ENCODE measurements around the gene SIRPB2. TPM values are rescaled to one million over a fixed set of nuclear protein-coding genes. Genes with fewer than 3 reads are reported as not detected.

SIRPB2 gene
- total and polyA plus RNA-seq, 12 donors = 0.23 to 7.3 (median 1.2) TPM

DNA sequence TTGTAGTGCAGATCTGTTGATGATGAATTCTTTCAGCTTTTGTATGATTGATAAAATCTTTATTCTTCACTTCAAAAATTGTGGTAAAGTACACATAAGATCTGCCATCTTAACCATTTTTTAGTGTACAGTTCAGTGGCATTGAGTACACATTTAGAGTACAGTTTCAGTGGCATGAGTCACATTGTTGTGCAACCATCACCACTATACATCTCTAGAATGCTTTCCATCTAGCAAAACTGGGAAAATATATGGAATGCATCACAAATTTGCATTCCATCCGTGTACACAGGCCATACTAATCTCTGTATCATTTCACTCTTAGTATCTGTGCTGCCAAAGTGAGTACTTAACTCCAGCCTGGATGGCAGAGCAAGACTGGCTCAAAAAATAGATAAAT lies 37.6 kb upstream of the SIRPB2 start:
- no peak overlapping the region for H3K27ac ChIP-seq
- H3K4me1 ChIP-seq = peaks cover 0 to 18% (median 0%) of the 10 kb centered on the region in 9 donors
- DNase-seq (no peak), ATAC-seq (no peak)
- H3K27me3 ChIP-seq = peaks cover 0 to 5% (median 0%) of the 10 kb centered on the region in 7 donors
- peaks cover 0 to 22% (median 0%) of the 10 kb centered on the region in 11 donors for H3K9me3 ChIP-seq
- H3K4me3 ChIP-seq = no peak overlapping the region
- no peaks in the 10 kb centered on the region for H3K36me3 ChIP-seq
- intact Hi-C loops (cut with DNase I) = no loop called here
- WGBS, 2 donors = 21 to 26% methylated on average over 1 of the region's 1 CpG
- no peak for TF ChIP-seq CTCF (IDR thresholded peaks at IDR 0.05)

GRCh38 chr20:1527923-1528322 lies 36.7 kb upstream of the SIRPB2 start:
- Histone ChIP-seq H3K4me3 (no peak overlapping the region), H3K9me3 (peaks cover 0 to 22% (median 0%) of the 10 kb centered on the region in 11 donors), H3K27ac (no peak overlapping the region), H3K27me3 (peaks cover 0 to 5% (median 0%) of the 10 kb centered on the region in 7 donors), H3K36me3 (no peaks in the 10 kb centered on the region), H3K4me1 (peaks cover 0 to 21% (median 0%) of the 10 kb centered on the region in 9 donors)
- ATAC-seq (no peak), DNase-seq (no peak)
- no peak for TF ChIP-seq CTCF (IDR thresholded peaks at IDR 0.05)
- intact Hi-C loops (cut with DNase I) = no loop called here

GRCh38 chr20:1526896-1527295 lies 35.7 kb upstream of the SIRPB2 start:
- H3K4me3 ChIP-seq = no peak overlapping the region
- ATAC-seq = no peak
- DNase-seq = no peak
- H3K27ac ChIP-seq = no peak overlapping the region
- H3K36me3 ChIP-seq = no peaks in the 10 kb centered on the region
- no peak for TF ChIP-seq CTCF (IDR thresholded peaks at IDR 0.05)
- H3K4me1 ChIP-seq = peaks cover 0 to 21% (median 0%) of the 10 kb centered on the region in 9 donors
- intact Hi-C loops (cut with DNase I) = no loop called here
- H3K9me3 ChIP-seq = peaks cover 0 to 22% (median 0%) of the 10 kb centered on the region in 11 donors
- no peaks in the 10 kb centered on the region for H3K27me3 ChIP-seq

- H3K9me3 ChIP-seq = peaks cover 0 to 22% (median 0%) of the 10 kb centered on the region in 11 donors
- 78 to 80% methylated on average over 1 of the region's 1 CpG for WGBS, 2 donors
- H3K4me3 ChIP-seq = no peak overlapping the region
- TF ChIP-seq CTCF (IDR thresholded peaks at IDR 0.05) = no peak
- H3K36me3 ChIP-seq = no peaks in the 10 kb centered on the region
- H3K27me3 ChIP-seq = no peaks in the 10 kb centered on the region
- no peak for ATAC-seq
- intact Hi-C loops (cut with DNase I) = no loop called here
- no peak for DNase-seq
- H3K27ac ChIP-seq = no peak overlapping the region
- peaks cover 0 to 21% (median 0%) of the 10 kb centered on the region in 9 donors for H3K4me1 ChIP-seq
These were observed 35.1 kb upstream of the SIRPB2 start for GRCh38 chr20:1526310-1526709.

Measured in heart right ventricle (tissue), 16 donors.